GM18499 (cell line): Measurements from ENCODE around the gene RXRA.

Experiments
- ATAC-seq: cut with Tn5 transposase; IDR thresholded peaks from one replicate; pipeline ENCODE4 v1.9.1; 2021; ENCODE audit warnings: moderate number of reproducible peaks; ENCODE audit not compliant: insufficient read depth, unreplicated experiment

RXRA gene

DNA sequence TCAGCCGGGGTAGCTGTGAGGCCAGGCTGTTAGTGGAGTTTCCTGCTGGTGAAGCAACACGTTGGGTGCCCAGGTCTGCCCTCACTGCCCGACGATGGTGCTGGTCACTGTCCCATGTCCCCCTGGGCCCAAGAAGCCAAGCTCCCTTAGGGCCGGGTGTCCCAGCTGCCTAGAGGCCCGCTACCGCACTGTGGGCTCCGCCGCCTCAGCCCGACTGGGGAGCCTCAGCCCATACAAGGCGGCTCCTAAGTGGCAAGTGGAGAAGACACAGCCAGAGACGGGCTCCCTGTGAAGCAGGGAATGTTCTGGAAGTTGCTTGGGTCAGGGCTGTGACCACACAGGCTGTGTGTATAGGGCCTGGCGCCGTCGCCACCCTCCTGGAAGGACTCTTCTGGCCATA, 96.9 kb downstream of the RXRA start:
- ATAC-seq, result no peak

DNA sequence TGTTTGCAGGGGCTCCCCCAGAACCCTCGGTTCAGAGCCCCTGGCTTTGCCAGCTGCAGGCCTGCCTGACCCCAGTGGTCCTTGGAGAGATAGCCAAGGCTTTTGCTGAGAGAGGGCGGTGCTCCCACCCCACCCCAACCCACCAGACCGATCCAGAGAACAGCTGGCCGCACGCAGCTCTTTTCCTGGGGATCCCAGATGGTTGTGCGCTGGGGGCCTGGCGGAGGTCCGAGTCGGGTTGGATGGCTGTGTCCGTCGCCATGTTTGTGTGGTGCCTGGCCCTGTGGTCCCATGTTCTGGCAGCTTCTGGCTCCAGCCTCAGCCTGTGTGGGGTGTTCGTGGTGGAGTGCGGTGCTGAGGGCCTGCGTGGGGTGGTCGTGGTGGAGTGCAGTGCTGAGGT, 97.5 kb downstream of the RXRA start:
- ATAC-seq, result no peak

DNA sequence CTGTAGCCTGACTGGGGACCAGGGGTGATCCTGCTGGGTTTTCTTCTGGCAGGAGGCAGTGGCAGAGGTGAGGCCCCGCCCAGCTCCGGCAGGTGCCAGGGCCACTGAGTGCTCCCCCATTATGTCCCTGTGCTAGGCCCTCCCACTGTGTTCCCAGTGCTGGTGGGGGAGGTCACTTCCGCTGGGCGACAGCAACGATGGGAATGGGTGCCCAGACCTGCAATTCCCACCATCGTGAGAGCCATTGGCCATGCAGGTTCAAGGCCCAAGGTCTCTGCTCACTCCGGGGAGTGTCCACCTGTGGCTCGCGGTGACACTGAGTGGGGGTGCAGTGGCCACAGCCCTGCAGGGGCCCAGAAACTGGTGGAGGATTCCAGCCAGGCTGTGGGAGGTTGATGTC, 98.6 kb downstream of the RXRA start:
- ATAC-seq, result no peak

DNA sequence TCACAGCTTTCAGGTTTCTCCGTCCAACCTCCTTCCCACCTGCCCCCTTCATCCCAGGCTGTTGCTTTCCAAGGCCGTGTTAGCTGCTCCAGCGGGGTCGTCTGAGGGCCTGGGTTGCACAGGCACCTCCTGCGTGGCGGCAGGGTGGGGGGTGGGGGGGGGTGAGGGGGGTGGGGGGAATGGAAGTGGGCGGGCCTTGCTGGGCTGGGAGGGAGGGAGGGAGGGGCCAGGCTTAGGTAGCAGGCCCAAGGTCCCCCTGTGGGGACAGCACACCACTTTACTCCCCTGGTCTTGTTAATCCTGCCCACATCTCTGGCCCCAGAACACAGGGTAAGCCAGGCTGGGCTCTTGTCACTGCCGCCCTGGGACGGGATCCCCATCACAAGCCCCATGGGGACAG, 99.1 kb downstream of the RXRA start:
- no peak for ATAC-seq

DNA sequence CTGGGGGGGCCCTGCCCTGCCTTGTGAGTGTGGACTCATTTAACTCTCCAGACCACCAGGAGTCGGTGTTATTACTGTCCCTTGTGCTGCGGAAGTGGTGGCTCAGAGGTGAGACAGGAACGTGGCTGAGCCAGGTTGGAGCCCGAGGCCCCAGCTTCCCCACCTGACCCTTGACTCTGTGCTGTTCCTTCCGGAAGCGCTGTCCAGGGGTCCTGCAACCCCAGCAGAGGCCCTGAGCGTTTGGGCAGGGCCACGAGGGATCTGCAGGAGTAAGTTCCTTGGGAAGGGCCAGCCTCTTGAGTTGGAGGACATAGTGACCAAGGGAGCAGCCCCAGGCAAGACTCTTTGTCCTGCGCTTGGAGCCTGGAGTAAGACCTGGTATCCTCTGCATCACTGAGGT, 99.6 kb downstream of the RXRA start:
- no peak for ATAC-seq

DNA sequence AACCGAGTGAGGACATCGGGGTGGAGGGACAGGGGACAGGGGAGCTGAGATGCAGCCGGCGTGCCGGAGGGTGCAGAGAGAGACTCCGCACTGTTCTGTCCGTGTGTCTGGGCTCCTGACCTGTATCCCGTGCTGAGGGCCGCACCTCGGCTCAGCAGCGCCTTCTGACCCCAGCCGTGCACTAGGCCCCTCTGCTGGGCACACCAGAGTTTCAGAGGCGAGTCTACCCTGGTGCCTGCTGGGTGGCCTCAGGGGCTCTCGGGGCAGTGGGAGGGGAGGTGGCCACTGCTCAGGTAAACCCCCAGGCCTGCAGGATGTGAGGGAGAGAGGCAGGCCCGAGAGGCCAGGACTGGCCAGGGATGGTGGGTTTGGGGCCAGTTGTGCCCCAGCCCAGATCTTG, 100.2 kb downstream of the RXRA start:
- ATAC-seq, result no peak

DNA sequence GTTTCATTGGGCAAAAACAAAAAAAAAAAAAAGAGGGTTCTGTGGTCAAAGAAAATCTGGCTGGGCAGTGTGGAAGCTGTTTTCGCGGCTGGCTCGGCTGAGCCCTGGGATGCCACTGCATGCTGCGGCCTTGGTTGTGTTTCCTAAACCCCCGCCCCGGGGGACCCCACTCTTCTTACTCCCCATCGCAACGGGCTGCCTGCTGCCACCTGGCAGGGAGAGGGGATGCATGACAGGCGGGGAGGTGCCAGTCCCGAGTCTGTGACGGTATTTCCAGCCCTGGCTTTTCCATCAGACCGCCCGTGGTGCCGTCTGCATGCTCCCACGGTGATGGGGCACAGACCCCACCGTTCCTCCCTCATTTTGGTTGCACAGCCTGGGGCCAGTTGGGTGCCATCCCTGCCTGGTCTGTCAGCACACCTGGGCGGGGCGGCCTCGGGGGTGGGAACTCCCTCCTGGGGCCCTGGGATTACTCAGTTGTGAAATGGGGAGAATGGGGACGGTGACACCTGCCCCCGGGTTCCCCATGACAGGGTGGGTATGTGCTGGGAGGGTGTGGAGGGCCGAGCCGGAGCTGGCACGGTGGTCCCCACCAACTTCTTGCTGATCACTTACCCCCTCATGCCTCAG, 101.0 kb downstream of the RXRA start:
- no peak for ATAC-seq

DNA sequence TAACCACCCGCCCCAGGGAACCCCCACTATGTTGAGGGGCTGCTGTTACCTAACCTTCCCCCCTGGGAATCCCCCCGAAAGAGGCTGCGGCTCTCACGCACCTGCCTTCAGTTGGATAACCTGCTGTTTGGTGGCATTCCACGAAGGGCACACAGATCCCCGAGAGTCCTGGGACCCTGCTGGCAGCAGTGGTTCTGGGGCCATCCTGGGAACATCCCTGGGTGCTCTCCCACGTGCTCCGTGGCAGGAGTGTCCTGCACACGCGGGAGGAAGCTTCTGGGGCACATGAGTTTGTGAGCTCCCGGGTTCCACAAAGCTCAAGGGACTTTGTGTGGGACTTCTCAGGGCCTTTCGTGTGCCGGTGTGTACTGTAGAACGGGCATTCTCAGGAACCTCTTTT, 102.3 kb downstream of the RXRA start:
- ATAC-seq, result no peak

DNA sequence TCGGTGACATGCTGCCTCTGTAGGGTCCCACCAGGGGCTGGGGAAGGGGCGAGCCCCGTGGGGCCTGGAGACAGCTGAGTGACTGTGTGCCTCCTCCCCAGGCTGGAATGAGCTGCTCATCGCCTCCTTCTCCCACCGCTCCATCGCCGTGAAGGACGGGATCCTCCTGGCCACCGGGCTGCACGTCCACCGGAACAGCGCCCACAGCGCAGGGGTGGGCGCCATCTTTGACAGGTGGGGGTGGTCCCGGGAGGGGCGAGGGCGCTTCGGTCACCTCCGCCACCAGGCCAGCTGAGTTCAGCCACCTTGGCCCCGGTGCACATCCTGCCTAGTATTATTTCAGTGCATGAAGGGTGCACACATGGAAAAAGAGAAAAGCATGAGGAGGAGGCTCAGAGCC, 102.8 kb downstream of the RXRA start:
- no peak for ATAC-seq

DNA sequence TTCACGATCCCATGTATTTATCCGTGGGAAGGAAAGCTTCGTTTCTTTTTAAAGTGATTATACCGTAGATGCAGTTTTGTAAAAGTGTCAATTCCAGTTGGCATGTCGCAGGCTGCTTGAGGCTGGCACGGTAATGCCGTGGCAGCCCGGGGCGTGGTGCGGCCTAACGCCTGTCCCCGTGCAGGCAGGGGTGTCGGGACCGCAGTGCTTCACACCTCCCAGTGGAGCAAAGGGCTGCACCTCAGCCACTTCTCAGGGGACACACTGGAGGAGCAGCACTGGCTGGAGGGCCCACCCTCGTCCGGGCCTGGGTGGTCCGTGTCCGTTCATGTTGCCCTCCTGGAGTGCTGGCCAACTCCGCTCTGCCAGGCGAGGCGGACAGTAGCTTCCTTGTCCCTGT, 103.2 kb downstream of the RXRA start:
- no peak for ATAC-seq

DNA sequence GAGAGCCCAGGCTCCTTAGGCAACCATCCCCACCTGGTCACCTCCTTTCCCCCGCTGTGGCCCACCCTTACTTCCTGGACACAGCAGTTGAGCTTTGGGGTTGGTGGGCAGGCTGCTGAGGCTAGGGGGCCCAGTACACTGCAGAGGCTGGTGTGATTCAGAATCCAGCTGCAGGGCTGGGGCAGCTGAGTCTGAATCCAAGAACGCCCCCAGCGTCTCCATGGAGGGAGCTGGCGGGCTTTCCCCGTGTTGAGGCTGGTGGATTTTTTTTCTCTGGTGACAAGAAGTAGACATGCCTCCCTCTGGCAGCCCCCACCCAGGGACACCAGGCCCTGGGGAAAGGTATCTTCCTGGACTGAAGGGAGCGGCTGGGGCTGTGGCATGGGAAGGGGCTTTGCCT, 104.8 kb downstream of the RXRA start:
- ATAC-seq, result no peak

DNA sequence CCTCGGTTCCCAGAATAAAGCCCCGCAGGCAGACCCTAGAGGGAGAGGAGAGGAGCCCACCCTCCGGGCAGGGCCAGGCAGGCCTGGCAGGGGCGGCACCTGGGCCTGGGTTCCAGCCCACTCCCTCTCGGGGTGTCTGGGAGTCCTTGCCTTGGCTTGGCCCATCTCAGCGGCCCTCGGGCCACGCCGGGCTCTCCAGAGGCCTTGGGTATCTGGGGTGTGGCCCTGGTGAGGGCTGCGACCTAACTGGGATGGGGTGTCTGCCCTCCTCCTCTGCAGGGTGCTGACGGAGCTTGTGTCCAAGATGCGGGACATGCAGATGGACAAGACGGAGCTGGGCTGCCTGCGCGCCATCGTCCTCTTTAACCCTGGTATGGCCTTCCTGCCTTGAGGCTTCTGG, 105.4 kb downstream of the RXRA start:
- ATAC-seq, result no peak

DNA sequence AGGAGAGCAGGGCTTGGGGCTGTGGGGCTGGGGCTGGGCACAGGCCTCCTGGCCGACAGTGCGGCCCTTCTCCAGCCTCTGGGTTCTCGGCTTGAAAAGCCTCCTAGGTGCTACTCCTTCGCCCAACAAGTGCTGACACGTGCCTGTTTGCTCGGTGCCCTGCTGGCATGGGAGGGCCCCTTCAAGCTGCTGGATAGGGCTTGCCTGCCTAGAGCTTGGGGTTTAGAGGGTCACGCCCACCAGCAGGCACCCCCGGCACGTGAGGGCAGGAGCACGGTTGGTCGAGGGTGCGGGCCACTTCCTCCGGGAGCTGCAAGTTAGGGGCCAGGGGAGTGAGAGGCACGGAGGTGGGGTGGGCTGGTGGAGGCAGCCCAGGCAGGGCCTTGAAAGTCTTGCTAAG, 106.2 kb downstream of the RXRA start:
- ATAC-seq, result no peak

DNA sequence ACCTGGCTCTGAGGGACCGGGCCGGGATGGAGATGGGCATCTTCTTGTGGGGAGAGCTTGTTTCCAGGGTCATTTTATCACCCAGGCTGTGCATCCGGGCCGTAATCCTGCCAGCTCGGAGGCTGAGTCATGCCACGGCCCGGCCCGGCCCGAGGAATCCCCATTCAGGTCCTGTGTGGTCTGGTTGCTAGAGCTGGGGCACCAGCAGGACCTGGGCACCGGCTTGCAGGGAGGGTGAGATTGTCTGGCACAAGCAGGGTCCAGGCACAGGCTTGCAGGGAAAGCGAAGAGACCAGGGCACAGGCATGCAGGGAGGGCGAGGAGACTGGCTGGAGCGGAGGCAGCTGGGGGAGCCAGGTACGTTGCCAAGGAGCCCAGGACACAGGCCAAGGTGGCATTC, 106.8 kb downstream of the RXRA start:
- ATAC-seq, result no peak

DNA sequence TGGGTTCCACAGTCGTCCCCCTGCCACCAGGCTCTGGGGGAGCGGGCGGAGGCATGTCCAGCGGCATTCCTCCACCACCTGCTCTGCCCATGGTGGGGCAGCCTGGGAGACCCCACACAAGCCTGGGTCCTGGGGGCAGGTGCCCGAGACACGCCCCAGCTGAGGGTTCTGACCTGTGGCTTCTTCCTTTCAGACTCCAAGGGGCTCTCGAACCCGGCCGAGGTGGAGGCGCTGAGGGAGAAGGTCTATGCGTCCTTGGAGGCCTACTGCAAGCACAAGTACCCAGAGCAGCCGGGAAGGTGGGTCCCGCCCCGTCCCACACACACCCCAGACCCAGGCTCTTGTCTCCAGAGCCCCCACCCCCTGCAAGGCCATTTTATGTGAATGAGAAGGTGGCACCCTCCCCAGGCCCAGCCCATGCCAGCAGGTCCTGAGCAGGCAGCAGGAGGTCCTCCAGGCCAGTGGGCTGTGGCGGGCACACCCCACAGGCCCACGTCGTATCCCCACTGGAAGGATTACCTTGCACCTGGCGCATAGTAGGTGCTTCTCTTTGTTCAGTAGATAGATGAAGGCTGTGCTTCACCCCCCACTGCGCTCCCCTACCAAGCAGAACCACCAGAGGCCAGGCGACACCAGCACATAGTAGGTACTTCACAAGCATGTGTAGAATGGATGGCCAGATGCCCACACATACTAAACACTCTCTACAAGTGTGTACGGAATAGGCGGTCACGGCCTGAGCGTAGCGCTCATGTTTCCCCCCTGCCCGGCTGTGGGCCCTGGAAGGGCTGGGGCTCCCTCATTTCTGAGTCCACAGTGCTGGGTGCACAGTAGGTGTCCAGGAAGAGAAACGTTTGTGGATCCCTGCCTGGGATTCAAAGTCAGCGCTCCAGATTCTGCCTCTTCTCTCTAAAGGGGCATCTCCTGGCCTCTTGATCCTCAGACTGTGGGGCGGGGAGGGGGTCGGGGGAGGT, 107.9 kb downstream of the RXRA start:
- ATAC-seq, result no peak

DNA sequence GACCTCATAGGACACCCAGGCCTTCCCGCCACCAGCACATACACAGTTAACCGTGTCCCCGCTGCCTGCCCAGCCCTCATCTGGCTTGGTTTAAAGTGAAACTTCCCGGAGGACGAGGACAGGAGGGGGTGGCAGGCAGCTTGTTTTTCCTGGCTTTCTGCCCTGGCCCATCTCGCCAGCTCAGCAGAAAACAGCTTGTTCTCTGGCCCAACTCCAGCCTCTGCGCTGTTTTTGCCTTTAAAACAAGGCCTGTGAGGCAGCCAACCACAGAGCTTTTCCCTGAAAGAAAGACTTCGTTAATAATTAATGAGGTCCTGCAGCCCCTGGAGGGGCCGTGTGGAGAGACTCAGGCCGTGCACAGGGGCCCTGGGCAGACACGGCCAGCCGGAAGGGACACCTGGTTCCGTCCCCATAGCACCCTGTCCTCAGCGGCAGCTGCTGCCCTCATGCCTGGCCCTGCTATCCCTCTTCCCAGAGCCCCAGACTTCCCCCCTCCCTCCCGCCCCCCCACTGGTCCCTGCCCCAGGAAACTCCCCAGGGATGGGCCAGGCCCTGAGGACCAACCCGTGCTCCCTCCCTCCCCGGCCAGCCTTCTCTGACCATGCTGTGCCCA, 108.7 kb downstream of the RXRA start:
- ATAC-seq, result no peak

DNA sequence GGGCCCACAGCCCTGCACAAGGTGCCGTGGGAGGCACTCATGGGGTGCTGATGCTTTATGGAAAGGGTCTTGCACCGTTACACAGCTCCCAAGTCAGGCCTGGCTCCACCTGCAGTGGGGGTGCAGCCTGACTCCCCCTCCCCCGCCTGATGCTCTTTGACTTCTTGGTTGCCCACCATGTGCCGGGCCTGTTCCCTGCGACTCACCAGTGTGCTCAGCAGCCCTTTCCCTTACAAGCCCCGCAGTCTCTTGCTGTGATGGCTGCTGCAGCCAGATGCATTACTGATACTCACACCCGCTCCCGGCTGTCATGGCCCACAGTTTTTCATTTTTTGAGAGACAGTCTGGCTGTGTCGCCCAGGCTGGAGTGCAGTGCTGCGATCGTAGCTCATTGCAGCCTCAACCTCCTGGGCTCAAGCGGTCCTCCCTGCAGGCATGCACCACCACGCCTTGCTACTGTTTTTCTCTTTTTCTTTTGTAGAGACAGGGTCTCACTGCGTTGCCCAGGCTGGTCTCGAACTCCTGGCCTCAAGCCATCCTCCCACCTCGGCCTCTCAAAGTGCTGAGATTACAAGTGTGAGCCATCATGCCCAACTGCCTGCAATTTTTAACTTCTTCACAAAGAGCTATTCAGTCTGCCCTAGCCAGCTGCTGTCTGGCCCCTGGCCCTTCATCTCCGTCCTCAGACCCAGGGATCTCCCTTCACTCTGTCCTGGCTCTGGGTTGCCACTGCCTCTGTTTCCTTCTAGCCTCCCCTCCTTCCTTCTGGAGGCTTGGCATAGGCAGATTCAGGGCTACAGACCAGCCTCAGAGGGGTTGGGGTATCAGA, 109.5 kb downstream of the RXRA start:
- no peak for ATAC-seq

DNA sequence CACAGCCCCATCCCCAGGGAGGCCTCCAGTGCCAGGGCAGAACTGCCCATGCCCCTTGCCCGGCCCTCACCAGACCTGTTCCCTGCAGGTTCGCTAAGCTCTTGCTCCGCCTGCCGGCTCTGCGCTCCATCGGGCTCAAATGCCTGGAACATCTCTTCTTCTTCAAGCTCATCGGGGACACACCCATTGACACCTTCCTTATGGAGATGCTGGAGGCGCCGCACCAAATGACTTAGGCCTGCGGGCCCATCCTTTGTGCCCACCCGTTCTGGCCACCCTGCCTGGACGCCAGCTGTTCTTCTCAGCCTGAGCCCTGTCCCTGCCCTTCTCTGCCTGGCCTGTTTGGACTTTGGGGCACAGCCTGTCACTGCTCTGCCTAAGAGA, 110.1 kb downstream of the RXRA start:
- no peak for ATAC-seq

DNA sequence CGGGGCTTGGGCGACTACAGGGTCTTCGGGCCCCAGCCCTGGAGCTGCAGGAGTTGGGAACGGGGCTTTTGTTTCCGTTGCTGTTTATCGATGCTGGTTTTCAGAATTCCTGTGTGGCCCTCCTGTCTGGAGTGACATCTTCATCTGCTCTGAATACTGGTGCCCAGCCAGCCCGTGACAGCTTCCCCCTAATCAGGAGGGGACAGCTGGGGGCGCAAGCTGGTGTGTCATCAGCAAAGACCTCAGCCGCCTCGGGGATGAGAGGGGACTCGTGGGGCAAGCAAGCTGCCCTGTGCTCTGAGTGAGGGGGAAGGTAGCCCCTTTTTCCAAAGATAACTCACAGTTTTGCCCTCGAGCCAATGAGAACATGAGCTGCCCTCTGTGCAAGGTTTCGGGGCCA, 110.7 kb downstream of the RXRA start:
- no peak for ATAC-seq

DNA sequence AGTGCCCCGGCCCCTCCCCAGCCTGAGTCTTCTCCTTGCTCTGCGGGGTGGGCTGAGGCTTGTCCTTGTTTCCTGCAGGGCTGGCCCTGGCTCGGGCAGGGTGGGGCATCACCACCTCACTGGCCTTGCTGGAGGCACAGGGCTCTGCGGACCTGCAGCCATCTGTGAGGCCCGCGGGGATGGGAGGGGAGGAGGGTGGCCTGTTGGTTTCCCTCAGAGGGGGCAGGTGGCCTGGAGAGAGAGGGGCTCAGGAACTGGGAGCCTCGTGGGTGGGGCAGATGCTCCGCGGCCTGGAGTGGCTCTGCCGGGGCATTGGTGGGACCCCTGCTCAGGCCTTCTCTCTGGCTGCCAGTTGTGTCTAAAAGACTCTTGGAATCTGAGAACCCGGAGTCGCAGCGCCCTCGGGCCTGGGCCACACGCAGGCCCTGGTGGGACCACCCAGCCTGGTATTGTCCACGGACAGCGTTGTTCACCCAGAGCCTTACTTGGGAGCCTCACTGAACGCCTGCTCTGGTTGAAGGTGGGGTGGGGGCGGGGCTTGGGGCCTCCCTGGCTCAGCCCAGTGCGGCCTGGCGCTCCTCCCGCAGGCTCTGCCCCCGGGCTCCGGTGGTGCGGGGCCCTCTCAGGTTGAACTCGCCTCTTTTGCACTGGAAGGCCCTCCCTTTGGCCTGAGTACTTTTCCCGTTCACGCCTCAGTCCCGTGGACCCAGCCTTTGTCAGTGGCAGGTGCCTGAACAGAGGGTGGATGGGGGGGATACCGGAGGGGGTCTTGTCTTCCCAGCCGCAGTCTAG, 111.3 kb downstream of the RXRA start:
- ATAC-seq, result no peak
